GM12878 (cell line): ENCODE results near the gene TACR2. TPM values are rescaled to one million over a fixed set of nuclear protein-coding genes. Genes with fewer than 3 reads are reported as not detected.

Experiments used
- ATAC-seq: fragments of 200-7000 bp; cut with Tn5 transposase; 3 replicates; pipeline ENCODE4 v1.9.1; 2020; ENCODE audit warnings: mild to moderate bottlenecking, moderate library complexity
- BruUV-seq: library from RNA; stranded (reverse); fragments of 400-500 nt; replicated peaks from 2 replicates; lab custom pipeline; 2021; lab: Mats Ljungman, UMichigan
- CTCF ChIA-PET: fragments of 300-600 bp; sonication (Branson Sonifier 250); formaldehyde crosslinking; extraction: SDS; loops from one replicate; lab custom pipeline; 2021; ENCODE audit warnings: inconsistent platforms; lab: Yijun Ruan, JAX
- POLR2A ChIA-PET: fragments of 350-600 bp; formaldehyde crosslinking; extraction: SDS; loops from one replicate; lab custom pipeline; 2021; ENCODE audit warnings: inconsistent platforms; lab: Charles Lee
- RAD21 ChIA-PET: fragments of 300-600 bp; sonication (Branson Sonifier 250); formaldehyde crosslinking; loops from one replicate; lab custom pipeline; 2023; ENCODE audit warnings: antibody characterized with exemption; ENCODE audit not compliant: unreplicated experiment; lab: Charles Lee
- SMC1A ChIA-PET: fragments of 300-600 bp; sonication (Branson Sonifier 250); formaldehyde crosslinking; loops from one replicate; lab custom pipeline; 2023; ENCODE audit not compliant: unreplicated experiment, uncharacterized antibody; lab: Charles Lee
- DNase-seq: peaks from one replicate; pipeline ENCODE4 v3.0.0-alpha.2; 2011; ENCODE audit warnings: low read depth, low spot score
- FAIRE-seq: peaks from 3 replicates; lab custom pipeline; 2011; peaks lifted over from hg19 to GRCh38; lab: Jason Lieb, UNC
- H2AFZ ChIP-seq: 2 replicates; pipeline ENCODE4 v1.6.0; 2011; ENCODE audit warnings: low read depth, low read length, control low read depth; ENCODE audit not compliant: control insufficient read depth
- H3K27ac ChIP-seq: 2 replicates; pipeline ENCODE4 v1.5.1; 2011; ENCODE audit warnings: control low read depth; ENCODE audit not compliant: control insufficient read depth, insufficient read depth
- H3K27me3 ChIP-seq, 2 experiments: replicated peaks in 1 of 2; 2 replicates each; pipeline versions ENCODE4 v1.6.0 to v1.6.1; 2011; ENCODE audit warnings: low read length in 1 of 2; ENCODE audit not compliant: control insufficient read depth in 2 of 2, insufficient read depth in 2 of 2
- H3K36me3 ChIP-seq, 2 experiments: 2 replicates each; pipeline ENCODE4 v1.5.1; 2011; ENCODE audit warnings: low read length in 1 of 2; ENCODE audit not compliant: control insufficient read depth in 2 of 2, insufficient read depth in 2 of 2
- H3K4me1 ChIP-seq: 2 replicates; pipeline ENCODE4 v1.6.1; 2011; ENCODE audit warnings: mild to moderate bottlenecking, low read length, moderate library complexity, mixed read lengths; ENCODE audit not compliant: control insufficient read depth, insufficient read depth
- H3K4me2 ChIP-seq: 2 replicates; pipeline ENCODE4 v1.6.0; 2011; ENCODE audit warnings: control low read depth; ENCODE audit not compliant: control insufficient read depth, insufficient read depth
- H3K4me3 ChIP-seq: fragments of 200-600 bp; sonication (generic); 2 replicates; pipeline ENCODE4 v1.5.1; 2016
- H3K79me2 ChIP-seq: 2 replicates; pipeline ENCODE4 v1.6.0; 2011; ENCODE audit warnings: low read length; ENCODE audit not compliant: control insufficient read depth, insufficient read depth
- H3K9ac ChIP-seq: 2 replicates; pipeline ENCODE4 v1.8.0; 2011; ENCODE audit warnings: low read length, control low read depth, mixed read lengths; ENCODE audit not compliant: control insufficient read depth, insufficient read depth
- H3K9me3 ChIP-seq: replicated peaks from 3 replicates; pipeline ENCODE4 v1.5.1; 2011; ENCODE audit warnings: mild to moderate bottlenecking, low read length; ENCODE audit not compliant: control insufficient read depth, insufficient read depth
- H4K20me1 ChIP-seq: 2 replicates; pipeline ENCODE4 v1.6.0; 2011; ENCODE audit not compliant: control insufficient read depth, insufficient read depth
- ATF3 ChIP-seq: IDR thresholded peaks from 2 replicates; pipeline ENCODE4 v1.6.1; 2011; ENCODE audit warnings: low read depth, mild to moderate bottlenecking, low read length, moderate library complexity, borderline replicate concordance; ENCODE audit errors: extremely low read depth
- IKZF2 ChIP-seq, 2 experiments: fragments of 450-650 bp; IDR thresholded peaks; 2 replicates each; pipeline ENCODE4 v1.6.1; 2017; ENCODE audit warnings: mild to moderate bottlenecking in 2 of 2, moderate library complexity in 2 of 2
- MEF2A ChIP-seq: IDR thresholded peaks from 2 replicates; pipeline ENCODE4 v1.6.1; 2011; ENCODE audit warnings: low read depth, mild to moderate bottlenecking, low read length, moderate library complexity; ENCODE audit not compliant: insufficient read depth
- SREBF1 ChIP-seq: IDR thresholded peaks from 2 replicates; pipeline ENCODE4 v1.6.1; 2012; ENCODE audit warnings: mild to moderate bottlenecking, low read length
- STAT3 ChIP-seq: IDR thresholded peaks from 2 replicates; pipeline ENCODE4 v1.6.1; 2011; ENCODE audit warnings: low read depth, low read length, improper control_type of control experiment
- TBL1XR1 ChIP-seq: IDR thresholded peaks from 2 replicates; pipeline ENCODE4 v1.6.1; 2012; ENCODE audit warnings: low read depth, low read length, improper control_type of control experiment
- YBX1 ChIP-seq: fragments of 450-650 bp; IDR thresholded peaks from 2 replicates; pipeline ENCODE4 v1.6.1; 2016; ENCODE audit warnings: antibody characterized with exemption
- ZNF217 ChIP-seq: fragments of 450-650 bp; IDR thresholded peaks from 2 replicates; pipeline ENCODE4 v1.6.1; 2017; ENCODE audit warnings: antibody characterized with exemption, mild to moderate bottlenecking
- ZNF384 ChIP-seq: IDR thresholded peaks from 2 replicates; pipeline ENCODE4 v1.6.1; 2012; ENCODE audit warnings: low read depth, mild to moderate bottlenecking, low read length, improper control_type of control experiment, borderline replicate concordance
- whole genome bisulfite sequencing: methylation state at CpG from one replicate; pipeline ENCODE4 v1.1.6; 2016; ENCODE audit warnings: low lambda C conversion rate; ENCODE audit not compliant: insufficient replicate concordance, insufficient coverage; ENCODE audit errors: missing lambda C conversion rate; 5-methylcytosine and 5-hydroxymethylcytosine counted together
- in situ Hi-C: fragments of 300-500 bp; cut with MboI; formaldehyde crosslinking; loops from 9 replicates; pipeline ENCODE4 v1.14.3; 2018; ENCODE audit warnings: mixed read lengths
- intact Hi-C: fragments of 100-400 bp; cut with micrococcal nuclease; formaldehyde crosslinking; loops from one replicate; pipeline ENCODE4 v1.14.2; 2022; ENCODE audit not compliant: unreplicated experiment
- polyA plus RNA-seq, 11 experiments: library from polyadenylated mRNA; depleted of rRNA in 4 of 11; unstranded in 6 of 11; stranded (reverse) in 5 of 11; fragments of >200 nt; fragmentation: Nextera tagmentation in 4 of 11; fragmentation: Illumina TruSeq in 1 of 11; extraction: Ambion mirVana in 4 of 11; extraction: Trizol in 1 of 11; gene quantifications; 1 replicate in 1 of 11; 2 replicates in 10 of 11; pipeline versions ENCODE4 v1.2.1 to v1.2.3, GENCODE V29; 2011 to 2016; ENCODE audit warnings: inconsistent platforms in 2 of 11, missing spikeins in 2 of 11, low read depth in 1 of 11
- total RNA-seq, 4 experiments: library from RNA; depleted of rRNA in 3 of 4; stranded (reverse); fragments of >200 nt in 3 of 4; fragmentation: Illumina TruSeq in 1 of 4; extraction: Trizol in 1 of 4; gene quantifications; 2 replicates each; pipeline versions ENCODE4 v1.2.1 to v1.2.3, GENCODE V29; 2013 to 2021

Gene TACR2
- total and polyA plus RNA-seq, 10 of the 15 experiments (the other 5 are each of a cell fraction or from before 2014, with no cell fraction given) = 0.11 TPM; not detected in 9

- H3K4me3 ChIP-seq = no peak overlapping the region
- H3K36me3 ChIP-seq = no peaks in the 10 kb centered on the region
- no peak overlapping the region for H3K4me2 ChIP-seq
- POLR2A ChIA-PET = interaction anchor here (0.6 kb wide), 1 partner anchor 70 kb away, joined by 3 read pairs; no protein-coding TSS in a partner anchor
- H2AFZ ChIP-seq = no peak overlapping the region
- TF ChIP-seq ATF3 (no peak), MEF2A (no peak), ZNF384 (no peak), SREBF1 (no peak), STAT3 (no peak), ZNF217 (no peak), IKZF2 (IDR thresholded peaks at IDR 0.05) (no peak), YBX1 (no peak), TBL1XR1 (no peak)
- no peaks in the 10 kb centered on the region for H3K4me1 ChIP-seq
- H3K27ac ChIP-seq = no peak overlapping the region
- H4K20me1 ChIP-seq = no peaks in the 10 kb centered on the region
- WGBS = 4% methylated on average over 13 of the region's 13 CpGs
- no TSS peak for BruUV-seq
- intact Hi-C loops (no loop called here), in situ Hi-C loops (no loop called here)
- H3K27me3 ChIP-seq = no peaks in the 10 kb centered on the region; a peak in 2 of 4 replicates
- H3K9ac ChIP-seq = no peak overlapping the region
- FAIRE-seq (no peak), DNase-seq (no peak), ATAC-seq (no peak)
- H3K79me2 ChIP-seq = no peaks in the 10 kb centered on the region
- H3K9me3 ChIP-seq = no peaks in the 10 kb centered on the region; the same call in 2 of the 3 replicates
- SMC1A ChIA-PET = no interaction called here
- CTCF ChIA-PET = interaction anchor here (1.0 kb wide), 1 partner anchor 13 kb away, joined by 3 read pairs; the partner anchor contains the start of gene TSPAN15
- RAD21 ChIA-PET = no interaction called here
Measured at GRCh38 chr10:69437321-69438259, 20.9 kb upstream of the TACR2 start.
